GM19328 (cell line): ENCODE data around the gene EXD1.
A peak's percentile ranks its signal among the peaks of the same experiment; 100 is the strongest.
"Not testable (repeated sequence)": the region's sequence is repeated elsewhere in the genome, so short reads cannot be mapped to it uniquely, and the experiment has no call there.

Experiments used
- ATAC-seq: cut with Tn5 transposase; IDR thresholded peaks from one replicate; pipeline ENCODE4 v1.9.1; 2021; ENCODE audit warnings: mild to moderate bottlenecking, moderate library complexity; ENCODE audit not compliant: unreplicated experiment

Gene EXD1, protein sequence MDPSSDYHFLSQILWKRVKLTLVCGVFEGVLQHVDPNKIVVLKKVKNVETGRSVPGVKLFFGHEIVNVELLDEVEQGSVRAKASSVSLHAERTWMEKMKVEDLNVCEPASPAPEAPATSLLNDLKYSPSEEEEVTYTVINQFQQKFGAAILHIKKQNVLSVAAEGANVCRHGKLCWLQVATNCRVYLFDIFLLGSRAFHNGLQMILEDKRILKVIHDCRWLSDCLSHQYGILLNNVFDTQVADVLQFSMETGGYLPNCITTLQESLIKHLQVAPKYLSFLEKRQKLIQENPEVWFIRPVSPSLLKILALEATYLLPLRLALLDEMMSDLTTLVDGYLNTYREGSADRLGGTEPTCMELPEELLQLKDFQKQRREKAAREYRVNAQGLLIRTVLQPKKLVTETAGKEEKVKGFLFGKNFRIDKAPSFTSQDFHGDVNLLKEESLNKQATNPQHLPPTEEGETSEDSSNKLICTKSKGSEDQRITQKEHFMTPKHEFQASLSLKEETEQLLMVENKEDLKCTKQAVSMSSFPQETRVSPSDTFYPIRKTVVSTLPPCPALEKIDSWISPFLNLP

DNA sequence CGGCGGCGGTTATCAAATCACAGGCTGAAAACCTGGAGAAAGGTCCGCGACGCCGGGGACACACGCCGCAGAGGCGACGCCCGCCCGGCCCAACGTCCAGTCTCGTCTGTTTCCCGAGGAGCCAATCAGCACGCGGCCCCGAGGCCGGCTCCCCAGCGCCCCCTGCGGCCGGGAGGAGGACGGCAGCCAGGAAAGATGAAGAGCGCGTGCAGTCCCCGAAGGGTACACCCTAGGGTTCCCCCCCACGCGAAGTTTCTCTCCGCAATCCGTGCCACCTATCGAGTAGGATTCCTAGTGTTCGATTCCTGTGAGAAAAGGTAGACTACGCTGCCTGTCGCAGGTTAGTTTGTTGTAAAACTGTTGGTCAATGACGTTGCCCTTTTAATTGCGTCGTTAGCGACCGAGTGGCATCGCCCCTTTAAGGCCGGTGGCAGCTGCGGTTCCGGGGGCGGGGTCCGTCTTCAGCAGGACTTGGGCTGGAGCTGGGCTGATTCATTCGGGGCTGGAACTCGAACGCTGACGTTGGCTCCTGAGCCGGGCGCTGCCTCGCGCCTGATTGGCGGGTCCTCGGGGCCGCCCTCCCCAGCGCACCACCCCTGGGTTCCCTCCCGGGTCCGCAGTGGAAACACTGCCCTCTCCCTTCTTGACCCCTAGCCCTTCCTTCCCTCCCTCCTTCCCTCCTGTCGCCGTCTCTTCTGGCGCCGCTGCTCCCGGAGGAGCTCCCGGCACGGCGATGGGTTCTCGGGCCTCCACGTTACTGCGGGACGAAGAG lies at the start of gene EXD1, which contains the start of gene CHP1:
EXD1 (minus strand) TSS at position 108 of the 772 bp plus-strand sequence. CDS start 4,182 bp downstream, outside the sequence.
CHP1 (plus strand) TSS at position 619 of the 772 bp plus-strand sequence; CDS start at position 734, 115 bp downstream.
- peak; percentile 90 for ATAC-seq

GRCh38 chr15:41279535-41280283 lies 49.2 kb upstream of the EXD1 start:
- ATAC-seq = no peak

GRCh38 chr15:41278319-41278718 lies 47.8 kb upstream of the EXD1 start:
- ATAC-seq = no peak

DNA sequence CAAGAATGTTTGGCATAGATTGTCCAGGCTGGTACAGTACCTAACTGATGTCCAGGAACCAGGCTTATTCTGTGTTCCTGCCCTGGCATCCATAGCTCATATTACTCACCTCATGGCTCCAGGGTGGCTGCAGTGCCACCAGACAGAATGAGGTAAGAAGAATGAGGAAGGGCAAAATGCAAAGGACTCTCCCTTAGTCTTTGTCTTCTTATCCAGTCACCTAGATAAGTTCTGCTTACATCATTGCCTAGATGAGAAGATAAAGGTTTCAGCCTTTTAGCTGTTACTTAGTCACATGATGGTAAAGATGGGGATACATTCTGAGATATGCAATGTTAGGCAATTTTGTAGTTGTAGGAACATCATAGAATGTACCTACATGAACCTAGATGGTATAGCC lies 46.3 kb upstream of the EXD1 start:
- ATAC-seq = no peak

GRCh38 chr15:41269887-41270286 lies 39.3 kb upstream of the EXD1 start:
- no peak for ATAC-seq

DNA sequence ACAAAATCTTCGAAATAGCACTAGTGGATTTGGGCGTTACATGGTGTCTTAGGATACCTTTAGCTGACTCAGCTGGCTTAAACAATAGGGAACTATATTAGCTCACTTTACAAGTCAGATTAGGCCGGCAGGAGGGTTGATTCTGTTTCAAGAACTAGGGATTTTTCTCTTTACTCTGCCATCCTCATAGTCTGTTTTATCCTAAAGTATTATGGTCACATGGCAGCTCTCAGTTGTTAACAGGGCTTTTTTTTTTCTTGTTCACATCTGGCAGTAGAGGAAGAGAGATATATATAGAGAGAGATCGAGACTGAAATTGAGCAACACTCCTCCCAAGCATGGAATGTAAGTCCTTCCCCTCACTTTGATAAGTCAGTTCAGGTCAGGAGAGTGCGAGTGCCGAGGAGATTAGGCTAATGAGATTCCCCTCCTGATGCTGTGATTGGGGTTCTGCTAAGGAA lies 33.4 kb upstream of the EXD1 start:
- no peak for ATAC-seq

DNA sequence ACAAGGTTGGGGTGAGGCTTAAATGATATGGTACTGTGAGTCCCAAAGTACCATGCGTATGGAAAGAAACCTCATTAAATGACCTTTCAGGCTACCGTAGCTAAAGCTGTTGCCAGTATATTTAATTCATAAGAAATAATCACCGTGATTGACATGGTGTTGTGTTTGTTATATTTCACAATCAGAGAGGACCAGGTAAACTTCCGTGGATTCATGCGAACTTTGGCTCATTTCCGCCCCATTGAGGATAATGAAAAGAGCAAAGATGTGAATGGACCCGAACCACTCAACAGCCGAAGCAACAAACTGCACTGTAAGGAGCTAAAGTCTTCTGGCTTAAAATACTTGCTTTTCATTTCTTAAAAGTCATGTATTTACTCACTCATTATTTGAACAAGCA lies 32.0 kb upstream of the EXD1 start:
- no peak for ATAC-seq

GRCh38 chr15:41260924-41261323 lies 30.4 kb upstream of the EXD1 start:
- not testable (repeated sequence) for ATAC-seq

DNA sequence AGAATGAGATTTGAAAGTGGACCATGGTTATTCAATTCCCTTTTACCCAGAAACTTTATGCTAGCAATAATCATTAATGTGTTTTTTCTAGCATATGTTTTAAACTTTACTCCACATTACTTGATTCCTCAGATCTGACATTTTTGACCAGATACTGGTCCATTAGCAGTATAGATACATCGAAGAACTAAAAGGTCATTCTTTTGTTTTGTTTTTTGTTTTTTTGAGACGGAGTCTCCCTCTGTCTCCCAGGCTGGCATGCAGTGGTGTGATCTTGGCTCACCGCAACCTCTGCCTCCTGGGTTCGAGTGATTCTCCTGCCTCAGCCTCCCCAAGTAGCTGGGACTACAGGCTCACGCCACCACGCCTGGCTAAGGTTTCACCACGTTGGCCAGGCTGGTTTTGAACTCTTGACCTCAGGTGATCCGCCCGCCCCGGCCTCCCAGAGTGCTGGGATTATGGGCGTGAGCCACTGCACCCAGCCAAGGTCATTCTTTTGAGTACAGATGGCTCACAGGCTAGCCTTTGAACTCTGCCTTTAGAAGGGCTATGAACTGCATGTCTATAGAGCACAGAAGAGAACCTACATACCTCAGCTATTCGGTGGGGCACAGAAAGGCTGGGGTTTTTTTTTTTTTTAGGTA lies 29.1 kb upstream of the EXD1 start:
- no peak for ATAC-seq

GRCh38 chr15:41258750-41259471 lies 28.4 kb upstream of the EXD1 start:
- ATAC-seq = no peak

- ATAC-seq = no peak
These were observed 26.1 kb upstream of the EXD1 start for GRCh38 chr15:41256577-41257038.

DNA sequence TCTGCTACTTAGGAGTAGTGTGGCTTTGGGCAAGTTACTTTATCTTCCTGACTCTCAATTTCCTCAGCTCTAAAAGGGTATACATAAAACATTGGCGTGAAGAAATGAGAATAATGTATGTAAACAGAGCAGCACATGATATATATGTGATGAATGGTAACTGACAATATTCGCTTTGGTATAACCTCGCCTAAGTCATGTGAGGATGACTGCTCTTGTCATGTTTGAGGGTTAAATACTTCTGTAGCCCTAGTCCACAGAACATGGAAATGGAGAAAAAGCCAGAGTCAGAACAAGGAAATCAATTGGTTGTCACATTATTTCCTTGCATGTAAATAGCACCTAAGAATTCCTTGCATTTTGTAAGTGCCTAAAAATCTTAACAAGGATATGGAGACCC lies 25.5 kb upstream of the EXD1 start:
- ATAC-seq = no peak

DNA sequence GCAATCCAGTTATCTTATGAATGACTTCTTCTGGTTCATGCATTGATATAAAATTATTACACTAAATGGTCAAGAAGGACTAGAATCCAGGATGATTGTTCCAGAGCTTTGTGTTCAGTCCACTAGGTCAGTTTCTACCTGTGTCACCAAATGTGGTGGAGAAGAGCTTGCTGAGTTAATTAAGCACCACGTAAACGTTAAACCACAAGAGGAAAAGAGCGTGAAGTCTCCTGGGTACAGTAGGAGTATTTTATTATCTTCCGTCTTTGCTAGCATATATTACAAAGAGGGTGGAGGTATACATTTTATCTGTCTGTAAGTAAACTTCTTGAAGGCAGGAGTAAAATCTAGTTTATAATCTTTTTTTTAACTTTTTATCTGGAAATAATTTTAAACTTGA lies 24.0 kb upstream of the EXD1 start:
- ATAC-seq = no peak

DNA sequence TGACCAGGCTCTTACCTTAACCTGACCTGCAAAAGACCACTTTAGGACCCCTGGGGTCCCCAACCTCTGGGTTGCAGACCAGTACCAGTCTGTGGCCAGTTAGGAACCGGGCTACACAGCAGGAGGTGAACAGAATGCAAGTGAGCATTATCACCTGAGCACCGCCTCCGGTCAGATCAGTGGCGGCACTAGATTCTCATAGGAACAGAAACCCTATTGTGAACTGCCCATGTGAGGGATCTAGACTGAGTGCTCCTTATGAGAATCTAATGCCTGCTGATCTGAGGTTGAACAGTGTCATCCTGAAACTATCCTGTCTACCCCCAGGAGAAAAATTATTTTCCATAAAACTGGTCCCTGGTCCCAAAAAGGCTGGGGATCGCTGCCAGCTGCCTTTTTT lies 20.9 kb upstream of the EXD1 start:
- no peak for ATAC-seq

GRCh38 chr15:41250745-41251144 lies 20.2 kb upstream of the EXD1 start:
- not testable (repeated sequence) for ATAC-seq

DNA sequence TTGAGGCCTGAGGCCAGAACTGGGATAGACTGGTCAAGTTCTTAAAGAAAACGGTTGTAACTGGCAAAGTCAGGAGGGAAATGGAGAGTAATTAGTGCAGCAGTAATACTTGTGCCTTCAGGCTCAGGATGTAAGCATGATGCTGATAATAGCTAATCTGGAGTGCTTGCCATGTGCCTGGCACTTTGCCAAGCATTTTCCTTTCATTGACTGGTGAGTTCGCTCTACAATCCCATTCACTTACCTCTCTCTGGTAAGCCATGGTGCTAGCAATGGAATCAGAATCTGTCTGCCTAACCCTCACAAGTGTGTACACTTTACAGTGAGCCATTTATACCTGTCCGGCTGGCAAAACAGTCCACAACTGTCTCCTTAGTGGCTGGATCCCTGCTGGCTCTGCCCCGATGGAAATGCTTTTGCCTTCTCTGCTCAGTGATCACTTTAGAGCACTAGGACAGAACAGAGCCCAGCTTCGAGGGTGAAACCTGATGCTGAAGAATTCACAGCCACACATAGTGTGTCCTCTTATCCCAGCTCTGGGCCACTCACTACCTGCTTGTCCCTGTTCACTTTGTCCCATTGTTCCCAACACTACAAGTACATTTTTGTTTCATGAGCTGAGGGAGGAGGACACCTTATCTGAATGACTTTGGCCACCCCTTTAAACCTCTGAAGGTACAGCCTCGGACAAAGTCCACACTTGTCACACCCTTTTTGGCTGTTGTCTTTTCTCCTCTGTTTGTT lies 10.8 kb upstream of the EXD1 start:
- no peak for ATAC-seq

GRCh38 chr15:41238100-41238499 lies 7.5 kb upstream of the EXD1 start:
- no peak for ATAC-seq

DNA sequence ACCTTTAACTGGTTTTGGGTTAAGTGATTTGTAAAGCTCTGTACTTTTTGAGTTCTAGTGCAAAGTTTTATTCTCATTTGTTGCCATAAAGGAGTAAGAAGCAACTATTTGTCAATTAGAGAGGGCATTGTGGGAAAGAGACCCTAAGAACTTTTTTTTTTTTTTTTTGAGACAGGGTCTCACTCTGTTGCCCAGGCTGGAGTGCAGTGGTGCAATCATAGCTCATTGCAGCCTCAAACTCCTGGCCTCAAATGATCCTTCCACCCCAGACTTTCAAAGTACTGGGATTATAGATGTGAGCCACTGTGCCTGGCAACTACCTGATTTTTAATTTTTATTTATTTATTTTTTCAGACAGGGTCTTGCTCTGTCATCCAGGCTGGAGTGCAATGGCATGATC lies 5.4 kb upstream of the EXD1 start:
- ATAC-seq = no peak

GRCh38 chr15:41235228-41235627 lies 4.7 kb upstream of the EXD1 start:
- not testable (repeated sequence) for ATAC-seq
